CD4-positive, alpha-beta T cell (primary cell): ENCODE results near the gene IP6K3. TPM values are rescaled to one million over a fixed set of nuclear protein-coding genes. Genes with fewer than 3 reads are reported as not detected.
A peak's percentile ranks its signal among the peaks of the same experiment; 100 is the strongest.

Experiments used
- ATAC-seq: fragments of 200-7000 bp; cut with Tn5 transposase; one replicate; pipeline ENCODE4 v1.10.0; 2022; ENCODE audit warnings: mild to moderate bottlenecking; ENCODE audit not compliant: poor library complexity
- CTCF ChIA-PET: fragments of 350-600 bp; sonication (Branson Sonifier 250); formaldehyde crosslinking; loops from one replicate; lab custom pipeline; 2021; ENCODE audit warnings: antibody characterized with exemption, inconsistent platforms; lab: Charles Lee
- POLR2A ChIA-PET: fragments of 350-600 bp; sonication (Branson Sonifier 250); formaldehyde crosslinking; loops from one replicate; lab custom pipeline; 2021; ENCODE audit warnings: antibody characterized with exemption, inconsistent platforms; lab: Charles Lee
- DNase-seq, 14 experiments: peaks; one replicate each; pipeline ENCODE4 v3.0.0-alpha.2; 2013 to 2020; ENCODE audit warnings: mixed read lengths in 2 of 14
- H3K27ac ChIP-seq, 2 donors: one replicate each; pipeline versions ENCODE4 v1.5.1 to v1.7.0; 2013; ENCODE audit warnings: low read length in 2 of 2, low read depth in 1 of 2, mild to moderate bottlenecking in 1 of 2
- H3K27me3 ChIP-seq, 2 experiments: 1 replicate in 1 of 2; 2 replicates in 1 of 2; pipeline versions ENCODE4 v1.6.1 to v1.7.0; 2013; ENCODE audit warnings: low read length in 2 of 2, control low read depth in 1 of 2, mild to moderate bottlenecking in 1 of 2, moderate library complexity in 1 of 2; ENCODE audit not compliant: insufficient read depth in 2 of 2, control insufficient read depth in 1 of 2
- H3K36me3 ChIP-seq: one replicate; pipeline ENCODE4 v1.6.1; 2013; ENCODE audit warnings: low read length, control low read depth; ENCODE audit not compliant: insufficient read depth
- H3K4me1 ChIP-seq: one replicate; pipeline ENCODE4 v1.6.1; 2013; ENCODE audit warnings: low read length, control low read depth; ENCODE audit not compliant: insufficient read depth
- H3K4me3 ChIP-seq: one replicate; pipeline ENCODE4 v1.5.1; 2013; ENCODE audit warnings: mild to moderate bottlenecking, low read length, moderate library complexity
- H3K9me3 ChIP-seq, 2 experiments: 1 replicate in 1 of 2; 2 replicates in 1 of 2; pipeline versions ENCODE4 v1.6.1 to v1.7.0; 2013; ENCODE audit warnings: low read length in 2 of 2, mild to moderate bottlenecking in 2 of 2, control low read depth in 1 of 2, moderate library complexity in 1 of 2; ENCODE audit not compliant: control insufficient read depth in 1 of 2, insufficient read depth in 1 of 2
- H3K27ac Mint-ChIP-seq: one replicate; pipeline ENCODE4 v1.8.0; 2020; ENCODE audit warnings: mixed read lengths
- H3K27me3 Mint-ChIP-seq: one replicate; pipeline ENCODE4 v1.8.0; 2021; ENCODE audit warnings: mixed read lengths
- H3K36me3 Mint-ChIP-seq: one replicate; pipeline ENCODE4 v1.8.0; 2021; ENCODE audit warnings: low read depth, mixed read lengths
- H3K4me1 Mint-ChIP-seq: one replicate; pipeline ENCODE4 v1.8.0; 2021; ENCODE audit warnings: low read depth, mixed read lengths
- H3K4me3 Mint-ChIP-seq: one replicate; pipeline ENCODE4 v1.8.0; 2020; ENCODE audit warnings: mild to moderate bottlenecking, mixed read lengths
- H3K9me3 Mint-ChIP-seq: one replicate; pipeline ENCODE4 v1.8.0; 2020; ENCODE audit warnings: mixed read lengths
- intact Hi-C, 2 experiments: fragments of 100-400 bp; cut with DNase I in 1 of 2; cut with micrococcal nuclease in 1 of 2; formaldehyde crosslinking; loops; one replicate each; pipeline versions ENCODE4 v1.15.1 to v1.9.0; 2023 to 2025; cut with DNase I, micrococcal nuclease
- total RNA-seq, 174 experiments: library from RNA in 2 of 174; stranded (reverse) in 2 of 174; gene quantifications; one replicate each; pipeline ENCODE4 v1.2.3 and lab custom pipeline; 2021 to 2026
- TF ChIP-seq, protein P1 (sequence below): fragments of 200-600 bp; IDR thresholded peaks from one replicate; pipeline ENCODE4 v1.8.0; 2022; ENCODE audit warnings: antibody characterized with exemption, mild to moderate bottlenecking

Gene IP6K3
- total RNA-seq, 2 experiments from 2014 or later, result not detected

- H3K27me3 Mint-ChIP-seq, result no peaks in the 10 kb centered on the region
- Histone ChIP-seq H3K36me3 (peaks cover 43% of the 10 kb centered on the region), H3K9me3 (peaks cover 0 to 4% of the 10 kb centered on the region in 2 experiments), H3K4me3 (no peak overlapping the region), H3K4me1 (peaks cover 21% of the 10 kb centered on the region), H3K27me3 (peaks cover 0 to 3% of the 10 kb centered on the region in 2 experiments), H3K27ac (no peak overlapping the region)
- no peaks in the 10 kb centered on the region for H3K9me3 Mint-ChIP-seq
- ATAC-seq (peak; percentile 80), DNase-seq (peak; percentile 36 to 85 (median 57))
- peaks cover 44% of the 10 kb centered on the region for H3K36me3 Mint-ChIP-seq
- intact Hi-C loops, result loop anchor here (1.0 kb wide), 2 partner anchors 256 to 383 kb away; no protein-coding TSS in a partner anchor
- TF ChIP-seq, protein P1, sequence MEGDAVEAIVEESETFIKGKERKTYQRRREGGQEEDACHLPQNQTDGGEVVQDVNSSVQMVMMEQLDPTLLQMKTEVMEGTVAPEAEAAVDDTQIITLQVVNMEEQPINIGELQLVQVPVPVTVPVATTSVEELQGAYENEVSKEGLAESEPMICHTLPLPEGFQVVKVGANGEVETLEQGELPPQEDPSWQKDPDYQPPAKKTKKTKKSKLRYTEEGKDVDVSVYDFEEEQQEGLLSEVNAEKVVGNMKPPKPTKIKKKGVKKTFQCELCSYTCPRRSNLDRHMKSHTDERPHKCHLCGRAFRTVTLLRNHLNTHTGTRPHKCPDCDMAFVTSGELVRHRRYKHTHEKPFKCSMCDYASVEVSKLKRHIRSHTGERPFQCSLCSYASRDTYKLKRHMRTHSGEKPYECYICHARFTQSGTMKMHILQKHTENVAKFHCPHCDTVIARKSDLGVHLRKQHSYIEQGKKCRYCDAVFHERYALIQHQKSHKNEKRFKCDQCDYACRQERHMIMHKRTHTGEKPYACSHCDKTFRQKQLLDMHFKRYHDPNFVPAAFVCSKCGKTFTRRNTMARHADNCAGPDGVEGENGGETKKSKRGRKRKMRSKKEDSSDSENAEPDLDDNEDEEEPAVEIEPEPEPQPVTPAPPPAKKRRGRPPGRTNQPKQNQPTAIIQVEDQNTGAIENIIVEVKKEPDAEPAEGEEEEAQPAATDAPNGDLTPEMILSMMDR, result peak; percentile 94
- H3K4me3 Mint-ChIP-seq, result no peak overlapping the region
- POLR2A ChIA-PET, result interaction anchor here (0.6 to 2.8 kb wide), 5 partner anchors 9 to 256 kb away, joined by 3 to 10 read pairs (median 5); partner anchors contain the start of gene UQCC2
- H3K27ac Mint-ChIP-seq, result peak overlapping the region; percentile 61
- CTCF ChIA-PET, result interaction anchor here (0.6 to 2.8 kb wide), 24 partner anchors 8 to 583 kb away, joined by 3 to 39 read pairs (median 3); partner anchors contain the start of genes GRM4, ITPR3 and UQCC2
- peaks cover 17% of the 10 kb centered on the region for H3K4me1 Mint-ChIP-seq
Measured at GRCh38 chr6:33771146-33772081, 24.7 kb upstream of the IP6K3 start.

GRCh38 chr6:33770833-33771145, 24.1 kb upstream of the IP6K3 start:
- no peak for ATAC-seq
- Mint-ChIP-seq H3K27me3 (no peaks in the 10 kb centered on the region), H3K36me3 (peaks cover 38% of the 10 kb centered on the region), H3K4me1 (peaks cover 17% of the 10 kb centered on the region), H3K4me3 (no peak overlapping the region), H3K27ac (peak overlapping the region; percentile 61), H3K9me3 (no peaks in the 10 kb centered on the region)
- no peak for DNase-seq
- ChIA-PET CTCF (interaction anchor here (0.7 to 2.8 kb wide), 20 partner anchors 9 to 389 kb away, joined by 3 to 39 read pairs (median 4); partner anchors contain the start of genes GRM4, ITPR3 and UQCC2), POLR2A (interaction anchor here (0.8 to 2.8 kb wide), 4 partner anchors 9 to 257 kb away, joined by 3 to 10 read pairs (median 7); partner anchors contain the start of gene UQCC2)
- peaks cover 21% of the 10 kb centered on the region for H3K4me1 ChIP-seq
- peaks cover 0 to 4% of the 10 kb centered on the region in 2 experiments for H3K9me3 ChIP-seq
- no peak overlapping the region for H3K4me3 ChIP-seq
- peaks cover 37% of the 10 kb centered on the region for H3K36me3 ChIP-seq
- H3K27me3 ChIP-seq, result peaks cover 0 to 3% of the 10 kb centered on the region in 2 experiments
- intact Hi-C loops, result loop anchor here (1.0 kb wide), 2 partner anchors 257 to 384 kb away; no protein-coding TSS in a partner anchor
- no peak overlapping the region for H3K27ac ChIP-seq
- TF ChIP-seq, protein P1, result no peak

- Mint-ChIP-seq H3K4me1 (peaks cover 17% of the 10 kb centered on the region), H3K36me3 (peaks cover 33% of the 10 kb centered on the region), H3K27me3 (no peaks in the 10 kb centered on the region), H3K4me3 (no peak overlapping the region), H3K27ac (no peak overlapping the region), H3K9me3 (no peaks in the 10 kb centered on the region)
- ChIA-PET CTCF (interaction anchor here (2.0 to 2.8 kb wide), 2 partner anchors 257 to 385 kb away, joined by 16 to 39 read pairs; no protein-coding TSS in a partner anchor), POLR2A (interaction anchor here (0.8 to 2.8 kb wide), 5 partner anchors 17 to 257 kb away, joined by 5 to 10 read pairs (median 5); partner anchors contain the start of gene UQCC2)
- intact Hi-C loops, result no loop called here
- Histone ChIP-seq H3K9me3 (peaks cover 0 to 4% of the 10 kb centered on the region in 2 experiments), H3K4me3 (no peak overlapping the region), H3K27me3 (peaks cover 0 to 3% of the 10 kb centered on the region in 2 experiments), H3K4me1 (peaks cover 21% of the 10 kb centered on the region), H3K36me3 (peaks cover 31% of the 10 kb centered on the region), H3K27ac (no peak overlapping the region)
- DNase-seq, result no peak
- no peak for ATAC-seq
- TF ChIP-seq, protein P1, result no peak
Measured at GRCh38 chr6:33770124-33770832, 23.6 kb upstream of the IP6K3 start.
